WTC11 (cell line): ENCODE results near the gene TSPAN4. TPM values are rescaled to one million over a fixed set of nuclear protein-coding genes. Genes with fewer than 3 reads are reported as not detected.

Experiments
- ATAC-seq: fragments of 200-7000 bp; cut with Tn5 transposase; 2 replicates; pipeline ENCODE4 v1.10.0; 2021; ENCODE audit warnings: mild to moderate bottlenecking, moderate library complexity
- CTCF ChIA-PET: fragments of 300-600 bp; sonication (Branson Sonifier 250); formaldehyde crosslinking; loops from one replicate; lab custom pipeline; 2021; ENCODE audit warnings: antibody characterized with exemption; lab: Charles Lee
- POLR2A ChIA-PET: fragments of 350-600 bp; sonication (Branson Sonifier 250); formaldehyde crosslinking; loops from one replicate; lab custom pipeline; 2021; ENCODE audit warnings: antibody characterized with exemption; lab: Charles Lee
- DNase-seq: peaks from one replicate; pipeline ENCODE4 v3.0.0; 2021; ENCODE audit warnings: low spot score
- H3K27ac Mint-ChIP-seq: 2 replicates; pipeline ENCODE4 v1.8.0; 2021; ENCODE audit warnings: mixed read lengths
- H3K27me3 Mint-ChIP-seq: 2 replicates; pipeline ENCODE4 v1.8.0; 2021; ENCODE audit warnings: low read depth, mild to moderate bottlenecking, moderate library complexity, mixed read lengths
- H3K36me3 Mint-ChIP-seq: 2 replicates; pipeline ENCODE4 v1.8.0; 2021; ENCODE audit warnings: mixed read lengths
- H3K4me1 Mint-ChIP-seq: 2 replicates; pipeline ENCODE4 v1.8.0; 2022; ENCODE audit warnings: mixed read lengths
- H3K4me3 Mint-ChIP-seq: 2 replicates; pipeline ENCODE4 v1.8.0; 2021; ENCODE audit warnings: mild to moderate bottlenecking, moderate library complexity, mixed read lengths
- H3K9me3 Mint-ChIP-seq: 2 replicates; pipeline ENCODE4 v1.8.0; 2021; ENCODE audit warnings: mixed read lengths
- HMGXB4 ChIP-seq: sonication (generic); formaldehyde crosslinking; IDR thresholded peaks from 2 replicates; pipeline ENCODE4 v1.8.1; 2023; ENCODE audit warnings: mild to moderate bottlenecking, moderate library complexity, missing genetic modification reagents
- NFATC4 ChIP-seq: fragments of 250-450 bp; sonication (Bioruptor Pico); IDR thresholded peaks from 2 replicates; pipeline ENCODE4 v1.9.0; 2021; ENCODE audit warnings: mild to moderate bottlenecking
- PRDM15 ChIP-seq: sonication (generic); formaldehyde crosslinking; IDR thresholded peaks from 2 replicates; pipeline ENCODE4 v1.8.0; 2022; ENCODE audit warnings: missing genetic modification reagents
- PREB ChIP-seq: sonication (generic); formaldehyde crosslinking; IDR thresholded peaks from 2 replicates; pipeline ENCODE4 v1.8.1; 2022; ENCODE audit warnings: mild to moderate bottlenecking, missing genetic modification reagents, moderate library complexity, borderline replicate concordance
- SP1 ChIP-seq: sonication (generic); formaldehyde crosslinking; conservative IDR thresholded peaks from 2 replicates; pipeline ENCODE4 v1.8.1; 2022; ENCODE audit warnings: missing genetic modification reagents
- total RNA-seq: library from RNA; stranded (reverse); gene quantifications from 3 replicates; pipeline ENCODE4 v1.2.3, GENCODE V29; 2021

Gene TSPAN4
- total RNA-seq, 1 experiment from 2014 or later: 94.3 TPM

GRCh38 chr11:833114-833791, 9.4 kb upstream of the TSPAN4 start:
- Mint-ChIP-seq H3K4me3 (peak overlapping the region; percentile 73), H3K9me3 (no peaks in the 10 kb centered on the region), H3K27me3 (peaks cover 25% of the 10 kb centered on the region), H3K4me1 (peaks cover 33% of the 10 kb centered on the region), H3K36me3 (no peaks in the 10 kb centered on the region), H3K27ac (no peak overlapping the region)
- DNase-seq (no peak), ATAC-seq (no peak)
- ChIA-PET CTCF (interaction anchor here (1.0 to 7.7 kb wide), 6 partner anchors 9 to 89 kb away, joined by 3 to 82 read pairs (median 4); partner anchors contain the start of genes POLR2L and TSPAN4), POLR2A (interaction anchor here (0.9 to 2.3 kb wide), 4 partner anchors 9 to 24 kb away, joined by 3 to 6 read pairs (median 4); partner anchors contain the start of genes PNPLA2, POLR2L, RPLP2 and TSPAN4)
- TF ChIP-seq HMGXB4 (peak; percentile 28; the same call in 1 of the 2 replicates), NFATC4 (CRISPR knock-in tag) (no peak)

- CTCF ChIA-PET: interaction anchor here (1.0 to 7.7 kb wide), 6 partner anchors 8 to 88 kb away, joined by 3 to 82 read pairs (median 4); partner anchors contain the start of genes POLR2L and TSPAN4
- H3K27ac Mint-ChIP-seq: no peak overlapping the region
- POLR2A ChIA-PET: interaction anchor here (1.0 to 2.3 kb wide), 2 partner anchors 9 to 10 kb away, joined by 4 to 6 read pairs; partner anchors contain the start of genes POLR2L and TSPAN4
Measured at GRCh38 chr11:833849-834311, 8.8 kb upstream of the TSPAN4 start.

More at GRCh38 chr11:833849-834311, 8.8 kb upstream of the TSPAN4 start:
- Mint-ChIP-seq H3K4me1 (peaks cover 32% of the 10 kb centered on the region), H3K36me3 (peaks cover 4% of the 10 kb centered on the region), H3K4me3 (peak overlapping the region; percentile 73)
- TF ChIP-seq SP1 (CRISPR knock-in tag): no peak
- TF ChIP-seq PREB (CRISPR knock-in tag): no peak
- TF ChIP-seq PRDM15: peak; percentile 93
- TF ChIP-seq, all 79 proteins: peak for 1
- Mint-ChIP-seq H3K9me3 (no peaks in the 10 kb centered on the region), H3K27me3 (peaks cover 22% of the 10 kb centered on the region)
- ATAC-seq (no peak), DNase-seq (no peak)
